Measurements from ENCODE around the gene SLC39A11.

SLC39A11 gene

GRCh38 chr17:72972263-72972951 lies 120.1 kb downstream of the SLC39A11 start:
- DNase-seq, result no peak

GRCh38 chr17:72971226-72971880 lies 121.1 kb downstream of the SLC39A11 start:
- no peak for DNase-seq

GRCh38 chr17:72970797-72971196 lies 121.7 kb downstream of the SLC39A11 start:
- no peak for DNase-seq

- DNase-seq, result no peak
Measured at GRCh38 chr17:72970246-72970645, 122.2 kb downstream of the SLC39A11 start.

- no peak for DNase-seq
Measured at GRCh38 chr17:72969293-72969906, 123.1 kb downstream of the SLC39A11 start.

GRCh38 chr17:72968798-72969197 lies 123.7 kb downstream of the SLC39A11 start:
- no peak for DNase-seq

- no peak for DNase-seq
Measured at GRCh38 chr17:72967977-72968585, 124.4 kb downstream of the SLC39A11 start.

- no peak for DNase-seq
Measured at GRCh38 chr17:72967277-72967970, 125.1 kb downstream of the SLC39A11 start.

GRCh38 chr17:72962106-72962505 lies 130.4 kb downstream of the SLC39A11 start:
- DNase-seq, result no peak

- DNase-seq, result no peak
Measured at GRCh38 chr17:72955391-72956140, 136.9 kb downstream of the SLC39A11 start.

- DNase-seq, result no peak
Measured at GRCh38 chr17:72954579-72954978, 137.9 kb downstream of the SLC39A11 start.

- DNase-seq, result no peak
Measured at GRCh38 chr17:72953621-72954020, 138.9 kb downstream of the SLC39A11 start.

GRCh38 chr17:72952641-72953315 lies 139.7 kb downstream of the SLC39A11 start:
- DNase-seq, result no peak

GRCh38 chr17:72952220-72952619 lies 140.3 kb downstream of the SLC39A11 start:
- DNase-seq, result no peak

GRCh38 chr17:72950242-72950931 lies 142.1 kb downstream of the SLC39A11 start:
- no peak for DNase-seq

- no peak for DNase-seq
Measured at GRCh38 chr17:72948115-72948514, 144.4 kb downstream of the SLC39A11 start.

GRCh38 chr17:72947475-72947874 lies 145.0 kb downstream of the SLC39A11 start:
- DNase-seq, result no peak

- DNase-seq, result no peak
Measured at GRCh38 chr17:72946696-72947095, 145.8 kb downstream of the SLC39A11 start.

- no peak for DNase-seq
Measured at GRCh38 chr17:72946156-72946555, 146.3 kb downstream of the SLC39A11 start.

GRCh38 chr17:72945473-72945872 lies 147.0 kb downstream of the SLC39A11 start:
- DNase-seq, result no peak
